Activated T-helper 9 cell treated with anti-CD3 and anti-CD28 coated beads, Interleukin-2, amount 50 U/mL, for 16 hours (primary cell): ENCODE results near the gene SGTA.
"Not testable (repeated sequence)": the region's sequence is repeated elsewhere in the genome, so short reads cannot be mapped to it uniquely, and the experiment has no call there.

ENCODE experiments used
- DNase-seq: peaks from one replicate; pipeline ENCODE4 v3.0.0-alpha.2; 2020; ENCODE audit warnings: low read depth

Gene SGTA

DNA sequence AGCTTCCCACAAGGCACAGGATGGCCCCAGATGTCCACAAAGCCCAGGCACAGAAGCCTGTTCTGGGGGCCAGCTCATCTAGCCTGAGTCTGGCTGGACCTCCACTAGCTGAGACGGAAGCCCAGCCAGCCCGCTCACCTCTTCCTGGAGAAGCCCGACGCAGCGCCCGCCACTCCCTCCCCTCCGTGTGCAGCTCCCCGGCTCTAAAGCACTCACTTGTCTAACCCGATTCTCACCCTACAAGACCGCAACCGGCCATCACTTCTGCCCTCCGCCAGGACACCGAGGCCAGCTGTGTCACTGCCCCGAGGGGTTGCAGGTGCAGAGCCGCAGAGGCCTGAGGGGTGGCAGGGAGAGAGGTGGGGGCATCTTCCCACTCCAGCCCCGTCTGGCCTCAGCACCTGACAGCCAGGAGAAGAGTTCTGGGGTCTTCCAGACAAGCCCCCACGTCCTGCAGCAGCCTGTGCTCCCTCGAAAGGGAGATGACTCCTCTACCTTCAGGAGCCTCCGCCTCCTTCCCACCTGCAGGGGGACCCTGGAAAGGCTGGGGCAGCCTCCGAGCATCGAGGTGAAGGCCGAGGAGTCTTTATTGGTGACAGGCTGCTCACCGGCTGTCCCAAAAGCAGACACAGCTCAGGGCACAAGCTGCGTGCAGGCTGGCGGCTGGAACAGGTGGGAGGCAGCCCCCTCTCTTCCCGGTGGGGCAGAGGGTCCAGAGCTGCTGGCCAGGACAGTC, 56.0 kb downstream of the SGTA start:
- no peak for DNase-seq

DNA sequence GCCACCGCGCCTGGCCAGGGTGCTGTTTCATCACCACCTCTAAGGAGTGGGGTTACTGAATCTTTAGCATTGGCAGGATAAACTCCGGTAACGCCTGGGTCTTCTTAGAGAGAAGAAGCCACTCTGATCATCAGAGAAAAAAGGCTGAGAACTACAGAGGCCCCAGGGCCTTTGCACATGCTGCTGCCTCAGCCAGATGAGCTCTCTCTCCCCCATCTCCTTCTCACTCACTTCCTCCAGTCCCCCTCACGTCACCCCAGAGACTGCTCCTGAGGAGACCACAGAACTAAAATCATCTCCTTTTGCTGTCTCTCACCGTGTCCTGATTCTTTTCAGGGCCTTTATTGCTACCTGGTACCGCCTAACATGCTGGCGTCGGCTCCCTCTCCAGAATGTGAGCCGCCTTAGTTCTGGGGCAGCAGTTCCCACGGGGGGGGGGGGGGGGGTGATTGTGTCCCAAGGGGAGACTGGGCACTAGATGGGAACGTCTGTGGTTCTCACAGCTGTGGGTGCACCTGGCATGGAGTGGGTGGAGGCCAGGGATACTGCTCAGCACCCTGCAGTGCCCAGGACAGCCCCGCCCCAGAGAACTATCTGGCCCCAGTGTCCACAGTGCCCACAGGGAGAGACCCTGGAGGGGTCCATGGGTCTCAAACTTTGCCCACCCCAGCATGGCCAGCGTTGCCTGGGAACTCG, 56.8 kb downstream of the SGTA start:
- no peak for DNase-seq

DNA sequence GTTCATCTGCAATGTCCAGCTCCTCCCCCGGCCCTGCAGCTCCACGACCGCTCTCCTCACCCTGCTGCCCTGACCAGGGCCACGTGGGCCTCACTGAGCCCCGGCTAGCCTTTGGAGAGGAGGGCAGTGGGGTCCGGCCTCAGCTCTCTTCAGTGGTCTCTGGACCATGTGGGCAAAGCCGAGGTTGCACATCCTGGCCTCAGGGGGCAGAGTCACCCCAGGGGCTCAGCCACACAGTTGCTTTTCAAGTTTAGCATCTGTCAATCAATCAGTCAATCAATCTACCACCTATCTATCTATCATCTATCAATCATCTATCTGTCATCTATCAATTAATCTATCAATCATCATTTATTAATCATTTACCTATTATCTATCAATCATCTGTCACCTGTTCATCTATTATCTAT, 58.9 kb downstream of the SGTA start:
- no peak for DNase-seq

DNA sequence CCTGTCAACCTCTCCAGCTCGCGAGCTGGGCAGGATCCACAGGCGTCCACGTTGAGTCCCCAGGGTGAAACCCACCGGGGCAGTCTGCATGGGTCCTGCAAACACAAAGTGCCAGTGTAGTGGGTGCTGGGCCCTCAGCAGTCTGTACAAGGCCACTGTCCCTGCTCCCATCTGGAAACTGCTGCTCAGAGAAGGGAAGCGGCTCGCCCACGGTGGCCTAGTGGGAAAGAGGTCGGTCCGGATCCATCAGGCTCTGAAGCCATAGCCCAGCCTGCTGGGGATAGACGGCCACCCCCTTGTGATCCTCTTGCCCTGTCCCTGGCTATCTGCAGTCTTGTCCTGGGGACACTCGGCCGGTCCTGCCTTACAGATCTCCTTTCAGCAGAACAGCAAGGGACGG, 59.3 kb downstream of the SGTA start:
- DNase-seq, result no peak

DNA sequence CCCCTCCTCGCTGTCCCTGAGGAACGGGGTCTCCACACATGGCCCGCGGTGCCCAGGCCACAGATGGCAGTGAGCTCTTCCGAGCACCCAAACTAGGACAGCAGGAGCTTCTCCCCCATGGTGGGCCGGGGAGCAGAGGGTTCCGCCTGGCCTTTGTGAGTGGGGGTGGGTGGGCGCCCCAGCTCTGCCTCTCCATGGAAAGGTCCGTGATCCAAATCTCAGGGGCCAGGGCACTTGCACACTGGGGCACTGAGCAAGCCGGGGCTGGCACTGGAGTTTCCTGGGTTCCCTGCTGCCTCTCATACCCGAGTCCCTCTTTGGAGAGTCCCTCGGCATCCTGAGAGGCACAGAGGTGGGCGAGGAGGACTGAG, 59.7 kb downstream of the SGTA start:
- no peak for DNase-seq

DNA sequence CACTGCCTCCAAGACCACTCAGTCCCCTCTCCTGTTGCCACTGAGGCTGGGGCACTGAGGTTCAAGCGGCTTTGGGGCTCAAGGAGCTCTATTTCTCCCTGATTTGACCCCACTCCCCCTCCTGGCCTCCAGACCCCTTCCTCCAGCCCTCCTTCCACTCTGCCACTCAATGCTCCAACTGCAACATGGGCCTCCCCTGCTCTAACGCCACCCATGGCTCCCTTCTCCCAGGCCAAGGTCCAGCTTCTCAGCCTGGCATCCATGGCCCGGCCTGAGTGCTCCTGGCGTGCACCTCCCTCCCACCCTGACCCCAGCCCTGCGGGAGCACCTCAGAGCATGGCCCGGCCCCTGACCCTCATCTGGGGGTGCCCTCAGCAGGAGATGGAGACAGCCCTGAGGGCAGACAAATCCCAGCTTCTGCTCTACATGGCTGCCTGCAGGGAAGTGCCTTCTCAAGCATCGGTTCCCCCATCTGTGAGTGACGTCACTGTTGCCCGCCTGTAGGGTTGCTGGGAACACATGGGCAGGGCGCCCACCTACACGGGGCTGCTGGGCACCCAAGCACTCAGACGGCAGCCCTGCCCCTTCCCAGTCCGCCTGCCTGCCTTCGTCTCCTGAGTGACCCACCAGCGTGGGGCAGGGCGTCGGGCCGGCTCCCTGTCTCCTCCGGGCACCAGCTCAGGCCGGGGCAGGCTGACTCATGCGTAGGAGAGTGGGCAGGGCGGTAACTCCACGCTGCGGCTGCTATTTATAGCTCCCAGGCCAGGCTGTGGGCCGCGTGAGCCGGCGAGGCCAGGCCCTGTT, 60.3 kb downstream of the SGTA start:
- no peak for DNase-seq

DNA sequence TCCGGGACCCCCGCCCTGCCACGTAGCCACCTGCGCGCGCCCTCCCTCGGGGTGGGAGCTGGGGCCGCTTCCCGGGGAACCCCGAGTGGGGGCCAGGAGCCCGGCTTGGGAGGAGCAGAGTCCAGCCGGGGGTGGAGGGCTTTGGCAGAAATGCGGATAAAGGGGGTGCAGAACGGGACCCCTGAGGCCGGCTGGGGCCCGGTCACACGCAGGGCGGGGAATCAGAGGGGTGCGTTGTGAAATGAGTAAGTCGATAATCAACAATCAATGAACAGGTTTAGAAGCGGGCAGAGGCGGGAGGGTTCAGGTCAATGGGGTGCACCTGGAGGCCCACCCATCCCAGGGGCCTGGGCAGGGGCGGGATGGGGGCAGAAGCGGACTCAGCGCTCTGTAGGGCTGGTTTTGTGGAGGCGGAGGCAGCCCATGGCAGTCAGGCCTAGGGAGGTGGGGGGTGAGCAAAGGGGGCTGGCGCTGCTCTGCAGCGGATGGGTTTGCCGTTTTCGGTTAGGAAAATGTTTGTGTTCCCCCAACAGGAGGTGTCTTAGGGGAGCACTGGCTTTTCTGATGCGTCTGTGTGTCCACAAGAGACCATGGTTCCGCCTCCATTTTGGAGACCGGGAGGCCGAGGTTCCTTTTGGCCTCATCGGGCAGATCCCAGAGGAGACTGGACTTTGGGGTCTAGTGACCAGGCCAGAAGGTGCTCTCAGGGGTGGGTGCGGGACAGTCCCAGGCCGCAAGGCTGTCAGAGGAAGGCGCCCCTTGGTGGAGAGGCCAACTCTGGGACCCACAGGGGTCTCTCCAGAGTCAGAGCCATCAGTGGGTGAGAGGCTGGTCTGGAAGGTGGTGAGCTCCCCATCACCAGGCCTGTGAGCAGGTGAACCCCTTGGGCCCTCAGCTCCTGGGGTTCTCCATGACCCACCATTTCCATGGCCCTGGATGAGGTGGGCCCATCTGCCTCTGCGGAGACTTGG, 61.2 kb downstream of the SGTA start:
- DNase-seq, result no peak

DNA sequence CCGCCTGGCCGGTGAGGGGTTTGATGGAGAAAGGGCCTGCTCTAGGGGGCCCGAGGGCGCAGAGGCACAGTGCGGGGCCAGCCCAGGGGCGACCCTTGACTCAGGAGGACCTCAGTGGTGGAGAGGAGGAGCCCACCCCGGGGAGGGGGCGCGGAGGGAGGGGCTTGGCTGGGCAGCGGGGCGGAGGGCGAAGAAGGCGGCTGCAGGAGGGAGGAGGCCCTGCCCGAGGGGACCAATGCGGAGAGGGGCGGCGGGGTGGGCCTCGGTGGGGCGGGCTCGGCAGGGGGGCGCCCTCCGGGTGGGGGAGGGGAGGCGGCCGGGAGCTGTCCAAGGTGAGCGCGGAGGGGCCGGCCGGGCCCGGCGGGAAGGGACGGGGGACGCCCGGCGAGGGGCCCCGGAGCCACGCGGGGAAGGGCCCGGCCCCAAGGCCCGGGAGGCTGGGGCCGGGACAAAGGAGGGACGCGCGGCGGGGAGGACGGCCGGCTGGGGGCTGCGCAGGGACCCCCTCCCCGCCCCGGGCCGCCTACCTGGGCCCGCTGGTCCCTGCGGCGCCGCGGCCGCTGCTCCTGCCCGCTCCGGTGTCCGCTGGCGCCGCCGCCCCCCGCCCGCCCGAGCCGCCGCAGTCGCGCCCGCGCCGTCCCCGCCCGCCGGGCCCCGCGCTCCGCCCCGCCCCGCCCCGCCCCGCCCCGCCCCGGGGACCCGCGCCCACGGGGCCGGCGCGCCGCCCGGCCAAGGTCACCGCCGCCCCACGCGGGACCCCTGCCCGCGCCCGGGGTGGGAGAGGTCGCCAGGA, 62.1 kb downstream of the SGTA start, which contains the start of gene DIRAS1:
Gene DIRAS1, minus strand, starts transcription at position 596 of the 793 bp plus-strand sequence. CDS start 3,566 bp downstream, outside the sequence.
- no peak for DNase-seq

DNA sequence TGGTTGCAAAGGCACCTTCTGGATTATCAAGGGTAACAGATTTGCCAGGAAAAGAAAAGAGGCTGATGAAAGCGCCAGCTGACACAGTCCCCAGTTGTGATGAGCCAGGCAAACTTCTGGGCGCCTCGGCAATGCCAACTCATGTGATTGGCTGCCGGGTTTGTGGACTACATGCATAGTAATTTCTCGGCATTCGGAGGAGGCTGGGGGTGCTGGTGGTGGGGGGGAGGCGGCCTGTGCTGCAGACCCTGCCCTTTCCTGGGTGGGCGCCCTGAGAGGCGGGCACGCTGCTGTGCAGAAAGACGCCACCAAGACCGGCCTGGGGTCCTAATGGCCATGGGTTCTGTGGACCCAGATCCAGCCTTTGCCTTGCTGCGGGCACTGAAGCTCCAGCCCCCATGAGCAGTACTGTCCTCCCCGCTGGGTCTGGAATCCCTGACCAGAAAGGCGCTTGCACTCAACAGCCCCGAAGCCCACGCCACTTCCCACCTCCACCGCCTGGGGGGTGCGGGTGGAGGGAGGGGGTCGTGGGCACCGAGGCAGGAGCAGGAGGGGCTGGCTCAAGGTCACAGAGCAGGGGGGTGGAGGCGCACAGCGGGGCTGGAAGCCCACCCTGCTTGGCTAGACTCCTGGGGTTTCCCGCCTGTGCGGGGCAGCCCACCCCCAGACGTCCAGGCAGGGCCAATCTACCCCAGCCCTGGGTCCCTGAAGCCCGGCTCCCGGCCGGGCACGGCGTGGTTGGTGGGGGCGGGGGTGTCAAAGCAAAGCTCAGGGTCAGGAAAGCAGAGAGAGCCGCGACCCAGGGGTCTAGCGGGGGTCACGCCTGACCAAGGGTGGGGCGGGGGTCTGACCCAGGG, 62.9 kb downstream of the SGTA start:
- no peak for DNase-seq

DNA sequence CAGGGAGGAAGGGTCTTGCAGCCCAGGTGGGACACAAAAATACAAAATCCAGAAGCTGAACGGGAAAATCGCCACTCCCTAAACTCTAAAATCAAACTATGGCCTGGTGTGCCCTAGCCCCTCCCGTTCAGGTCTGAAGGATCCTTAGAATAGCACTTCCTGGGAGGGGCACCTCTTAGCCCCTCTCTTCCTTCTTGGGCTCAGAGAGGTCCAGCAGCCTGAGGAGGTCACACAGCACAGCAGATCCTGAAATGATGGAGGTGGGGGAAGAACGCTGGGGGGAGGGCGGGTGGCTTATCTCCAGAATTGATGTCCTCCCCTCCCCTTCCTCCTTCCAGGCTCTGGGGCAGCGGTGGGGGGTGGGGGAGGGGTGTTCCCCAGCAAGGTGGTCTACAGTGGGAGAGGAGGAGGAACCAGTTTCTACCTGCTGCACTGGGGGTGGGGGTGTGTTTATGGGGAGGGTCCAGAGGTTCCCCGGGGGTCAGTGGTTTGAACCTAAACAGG, 63.8 kb downstream of the SGTA start:
- no peak for DNase-seq

DNA sequence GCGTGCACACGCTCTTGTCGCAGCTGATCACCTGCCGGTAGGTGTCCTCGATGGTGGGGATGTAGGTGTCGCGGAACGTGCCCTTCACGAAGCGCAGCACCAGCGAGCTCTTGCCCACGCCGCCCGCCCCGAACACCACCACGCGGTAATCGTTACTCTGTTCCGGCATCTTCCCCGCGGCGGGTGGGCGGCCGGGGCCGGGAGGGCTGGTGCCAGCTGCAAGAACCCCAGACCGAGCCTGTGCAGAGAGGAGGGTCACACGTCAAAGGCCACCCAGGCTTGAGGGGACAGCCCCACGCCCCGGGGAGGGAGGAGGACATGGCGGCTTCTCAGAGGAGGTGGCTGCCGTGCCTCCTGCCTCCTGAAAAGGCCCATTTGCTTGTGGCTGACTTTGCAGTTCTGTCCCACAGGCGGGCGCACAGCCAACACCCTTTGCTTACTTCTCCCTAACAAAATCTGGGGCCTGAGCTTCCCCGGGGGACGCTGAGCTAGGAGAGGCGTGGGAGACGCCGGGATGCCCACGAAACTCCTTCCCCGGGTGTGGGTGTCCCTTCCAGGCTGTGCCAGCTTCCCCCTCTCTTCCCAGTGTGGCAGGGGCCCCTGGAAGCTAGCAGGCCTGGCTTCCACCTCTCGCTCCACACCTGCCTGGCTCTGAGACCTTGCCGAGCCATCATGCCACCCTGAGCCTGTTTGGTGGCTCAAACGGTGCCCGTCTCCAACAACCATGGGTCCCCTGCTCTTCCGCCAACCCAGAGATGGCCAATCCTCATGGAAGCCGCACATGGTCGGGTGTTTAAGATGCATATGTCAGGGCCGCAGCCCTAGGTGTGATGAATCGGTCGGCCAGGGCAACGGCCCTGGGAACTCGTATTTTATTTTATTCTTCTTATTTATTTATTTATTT, 65.2 kb downstream of the SGTA start:
- DNase-seq, result no peak

DNA sequence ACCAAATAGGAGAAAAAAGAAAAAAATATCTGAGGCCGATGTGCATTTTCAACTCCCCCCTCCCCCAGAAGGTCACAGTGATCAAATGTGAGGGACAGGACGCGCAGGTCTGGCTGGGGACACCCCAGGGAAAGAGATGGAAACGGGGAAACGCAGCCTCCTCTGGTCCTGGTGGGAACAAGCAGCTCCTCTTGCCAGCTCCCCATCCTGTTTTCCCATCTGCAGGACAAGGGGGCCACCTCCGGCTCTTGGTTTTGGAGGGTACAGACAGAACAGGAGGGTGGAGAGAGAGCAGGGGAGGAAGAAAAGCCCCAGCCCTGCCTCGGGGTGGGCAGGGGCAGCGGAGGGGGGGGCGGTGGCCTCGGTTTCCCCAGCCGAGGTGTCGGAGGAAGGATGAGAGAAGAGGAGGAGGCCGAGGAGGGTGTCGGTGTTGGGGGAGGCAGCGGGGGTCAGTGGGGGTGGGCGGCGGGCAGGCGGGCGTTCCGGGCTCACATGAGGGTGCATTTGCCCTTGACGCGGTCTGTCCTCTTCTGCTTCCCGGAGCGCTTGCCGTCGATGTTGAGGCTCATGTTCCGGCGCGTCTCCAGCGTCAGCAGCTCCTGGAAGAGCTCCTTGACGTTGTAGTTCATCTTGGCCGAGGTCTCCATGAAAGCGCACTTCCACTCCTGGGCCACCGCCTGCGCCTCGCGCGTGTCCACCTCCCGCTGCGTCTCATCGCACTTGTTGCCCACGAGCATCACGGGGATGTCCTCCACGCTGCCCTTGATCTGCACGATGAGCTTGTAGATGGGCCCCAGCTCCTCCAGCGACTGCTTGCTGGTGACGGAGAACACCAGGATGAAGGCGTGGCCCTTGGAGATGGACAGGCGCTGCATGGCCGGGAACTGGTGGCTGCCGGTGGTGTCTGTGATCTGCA, 66.1 kb downstream of the SGTA start:
- DNase-seq, result no peak

DNA sequence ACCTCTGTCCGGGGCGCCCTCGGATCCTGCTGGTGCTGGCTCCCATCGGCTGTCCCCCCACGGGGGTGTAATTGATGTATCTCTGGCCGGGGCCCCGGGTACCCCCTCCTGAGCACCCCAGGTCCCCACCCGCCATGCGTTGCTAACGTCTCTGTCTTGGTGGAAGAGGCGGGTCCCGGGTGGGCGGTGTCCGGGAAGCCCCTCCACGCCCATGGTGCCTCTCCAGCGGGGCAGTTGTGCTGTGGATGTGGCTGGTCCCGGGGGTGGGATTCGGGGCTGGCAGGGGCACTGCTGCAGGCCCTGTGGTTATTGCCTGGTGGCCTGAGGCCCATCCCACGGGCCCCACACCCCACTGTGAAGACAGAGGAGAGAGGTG, 66.8 kb downstream of the SGTA start:
- no peak for DNase-seq

DNA sequence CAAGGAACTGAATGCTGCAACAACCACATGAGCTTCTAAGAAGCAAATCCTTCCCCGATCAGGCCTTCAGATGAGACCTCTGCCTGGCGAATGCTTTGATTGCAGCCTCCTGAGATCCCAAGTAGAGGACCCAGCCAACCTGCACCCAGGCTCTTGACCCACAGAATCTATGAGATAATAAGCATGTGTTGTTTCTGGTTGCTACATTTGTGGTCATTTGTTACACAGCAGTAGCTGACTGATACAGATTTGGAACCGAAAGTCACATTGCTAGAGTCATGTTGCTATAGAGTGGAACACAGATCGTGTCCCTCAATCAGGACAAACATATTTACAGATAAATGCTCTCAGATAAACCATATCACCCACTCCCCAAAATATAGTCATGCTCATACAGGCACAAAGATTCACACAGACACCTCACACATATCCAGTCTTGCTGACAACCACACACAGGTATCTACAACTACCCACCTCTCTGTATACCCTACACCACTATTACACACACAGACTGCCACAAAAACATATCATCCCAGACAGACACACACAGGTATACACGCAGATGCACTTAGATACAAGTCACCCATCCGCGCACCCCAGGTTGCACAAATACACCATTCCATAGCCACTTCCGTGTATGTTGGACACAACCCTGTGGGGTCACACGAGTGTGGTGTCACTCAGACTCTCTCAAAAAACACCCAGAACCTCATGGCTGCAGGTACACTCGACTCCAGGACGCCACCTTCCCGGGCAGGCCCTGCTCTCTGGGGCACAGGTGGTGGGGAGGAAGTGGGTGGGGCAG, 67.4 kb downstream of the SGTA start:
- no peak for DNase-seq

DNA sequence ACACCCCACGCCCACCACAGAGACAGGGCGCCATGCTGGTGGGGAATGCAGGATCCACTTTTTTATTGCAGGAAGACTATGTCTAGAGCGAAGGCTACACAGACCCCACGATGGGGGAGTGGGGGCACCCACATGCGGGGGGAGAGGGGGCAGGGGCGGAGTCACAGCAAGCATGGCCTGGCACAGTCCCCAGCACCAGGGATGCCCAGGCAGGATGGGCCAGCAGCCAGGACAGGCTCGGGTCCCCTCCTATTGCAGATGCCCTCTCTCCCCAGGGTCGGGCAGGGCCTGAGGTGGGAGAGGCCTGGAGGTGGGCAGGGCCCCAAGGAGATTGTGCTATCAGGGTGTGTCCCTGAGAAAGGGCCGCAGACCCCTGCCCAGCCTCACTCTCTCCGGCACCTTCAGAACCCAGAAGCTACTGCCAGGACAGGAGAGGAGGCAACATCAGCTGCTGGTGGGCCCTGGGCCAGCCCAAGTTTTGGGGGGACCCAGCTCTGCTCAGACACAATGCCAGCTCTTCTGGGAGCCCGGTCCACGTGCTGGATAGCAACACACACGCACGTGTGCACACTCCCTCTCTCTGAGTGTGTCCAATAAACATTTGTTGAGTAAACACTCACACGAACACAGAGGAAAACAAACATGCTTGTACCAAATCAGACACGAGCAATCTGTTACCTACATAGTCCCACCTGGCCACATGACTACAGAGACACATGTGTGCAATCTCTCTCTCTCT, 68.4 kb downstream of the SGTA start:
- DNase-seq, result no peak

DNA sequence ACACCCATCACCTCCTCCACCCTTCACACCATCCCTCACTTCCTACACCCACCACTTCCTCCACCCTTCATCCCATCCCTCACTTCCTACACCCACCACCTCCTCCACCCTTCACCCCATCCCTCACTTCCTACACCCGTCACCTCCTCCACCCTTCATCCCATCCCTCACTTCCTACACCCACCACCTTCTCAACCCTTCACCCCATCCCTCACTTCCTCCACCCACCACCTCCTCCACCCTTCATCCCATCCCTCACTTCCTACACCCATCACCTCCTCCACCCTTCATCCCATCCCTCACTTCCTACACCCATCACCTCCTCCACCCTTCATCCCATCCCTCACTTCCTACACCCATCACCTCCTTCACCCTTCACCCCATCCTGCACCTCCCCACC, 69.0 kb downstream of the SGTA start:
- not testable (repeated sequence) for DNase-seq
